ENCODE results near the gene IRAK1BP1.

IRAK1BP1 gene, protein sequence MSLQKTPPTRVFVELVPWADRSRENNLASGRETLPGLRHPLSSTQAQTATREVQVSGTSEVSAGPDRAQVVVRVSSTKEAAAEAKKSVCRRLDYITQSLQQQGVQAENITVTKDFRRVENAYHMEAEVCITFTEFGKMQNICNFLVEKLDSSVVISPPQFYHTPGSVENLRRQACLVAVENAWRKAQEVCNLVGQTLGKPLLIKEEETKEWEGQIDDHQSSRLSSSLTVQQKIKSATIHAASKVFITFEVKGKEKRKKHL

DNA sequence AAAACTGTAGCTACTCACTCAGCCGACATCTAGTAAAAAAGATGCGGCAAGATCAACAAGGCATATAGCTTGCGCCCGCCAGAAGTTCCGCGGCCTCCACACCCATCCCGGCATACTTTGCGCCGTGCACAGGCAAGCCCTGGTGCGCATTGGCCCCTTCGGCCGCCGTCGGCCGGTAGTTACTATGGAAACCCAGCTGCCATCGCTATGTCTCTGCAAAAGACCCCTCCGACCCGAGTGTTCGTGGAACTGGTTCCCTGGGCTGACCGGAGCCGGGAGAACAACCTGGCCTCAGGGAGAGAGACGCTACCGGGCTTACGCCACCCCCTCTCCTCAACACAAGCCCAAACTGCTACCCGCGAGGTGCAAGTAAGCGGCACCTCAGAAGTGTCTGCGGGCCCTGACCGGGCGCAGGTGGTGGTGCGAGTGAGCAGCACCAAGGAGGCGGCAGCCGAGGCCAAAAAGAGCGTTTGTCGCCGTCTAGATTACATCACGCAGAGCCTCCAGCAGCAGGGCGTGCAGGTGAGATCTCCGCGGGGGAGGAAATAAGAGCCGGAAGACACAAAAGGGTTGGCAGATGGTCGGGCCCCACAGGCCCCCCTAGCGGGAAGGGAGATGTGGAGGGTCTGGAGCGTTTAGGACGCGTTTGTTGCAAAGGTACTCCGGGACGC, at the start of gene IRAK1BP1:
IRAK1BP1 (plus strand) TSS at position 182 of the 671 bp plus-strand sequence; CDS start at position 208, 26 bp downstream.
- TF ChIP-seq, protein P1, sequence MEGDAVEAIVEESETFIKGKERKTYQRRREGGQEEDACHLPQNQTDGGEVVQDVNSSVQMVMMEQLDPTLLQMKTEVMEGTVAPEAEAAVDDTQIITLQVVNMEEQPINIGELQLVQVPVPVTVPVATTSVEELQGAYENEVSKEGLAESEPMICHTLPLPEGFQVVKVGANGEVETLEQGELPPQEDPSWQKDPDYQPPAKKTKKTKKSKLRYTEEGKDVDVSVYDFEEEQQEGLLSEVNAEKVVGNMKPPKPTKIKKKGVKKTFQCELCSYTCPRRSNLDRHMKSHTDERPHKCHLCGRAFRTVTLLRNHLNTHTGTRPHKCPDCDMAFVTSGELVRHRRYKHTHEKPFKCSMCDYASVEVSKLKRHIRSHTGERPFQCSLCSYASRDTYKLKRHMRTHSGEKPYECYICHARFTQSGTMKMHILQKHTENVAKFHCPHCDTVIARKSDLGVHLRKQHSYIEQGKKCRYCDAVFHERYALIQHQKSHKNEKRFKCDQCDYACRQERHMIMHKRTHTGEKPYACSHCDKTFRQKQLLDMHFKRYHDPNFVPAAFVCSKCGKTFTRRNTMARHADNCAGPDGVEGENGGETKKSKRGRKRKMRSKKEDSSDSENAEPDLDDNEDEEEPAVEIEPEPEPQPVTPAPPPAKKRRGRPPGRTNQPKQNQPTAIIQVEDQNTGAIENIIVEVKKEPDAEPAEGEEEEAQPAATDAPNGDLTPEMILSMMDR (IDR thresholded peaks at IDR 0.05; ENCODE audit: low read depth, low read length), result peak; percentile 35; the same call in 1 of the 2 replicates
- Histone ChIP-seq H3K4me3 (ENCODE audit: low read depth, low read length) (peak within 1 kb of the TSS; percentile 79), H3K9me3 (ENCODE audit: severe bottlenecking) (no peaks in the 10 kb centered on the region), H3K36me3 (peaks cover 27% of the 10 kb centered on the region), H3K27me3 (ENCODE audit: insufficient read depth, low read depth, severe bottlenecking) (no peaks in the 10 kb centered on the region), H3K27ac (peak within 1 kb of the TSS; percentile 98)
- DNase-seq, result peak; percentile 91

DNA sequence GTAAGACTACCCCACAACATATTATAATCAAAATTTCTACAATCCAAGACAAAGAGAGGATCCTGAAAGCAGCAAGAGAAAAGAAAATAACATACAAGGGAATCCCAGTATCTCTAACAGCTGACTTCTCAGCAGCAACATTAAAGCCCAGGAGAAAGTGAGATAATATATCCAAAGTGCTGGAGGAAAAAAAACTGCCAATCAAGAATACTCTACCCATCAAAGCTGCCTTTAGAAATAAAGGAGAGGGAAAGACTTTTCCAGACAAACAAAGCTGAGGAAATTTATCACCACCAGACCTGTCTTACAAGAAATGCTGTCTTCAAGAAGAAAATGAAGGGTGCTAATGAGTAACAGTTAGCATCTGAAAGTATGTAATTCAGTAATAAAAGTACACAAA, 43.3 kb upstream of the IRAK1BP1 start:
- no peaks in the 10 kb centered on the region for H3K9me3 ChIP-seq (ENCODE audit: severe bottlenecking)
- TF ChIP-seq, protein P1 (IDR thresholded peaks at IDR 0.05; ENCODE audit: low read depth, low read length), result no peak
- DNase-seq, result no peak
- H3K4me3 ChIP-seq (ENCODE audit: low read depth, low read length), result no peak overlapping the region
- H3K27me3 ChIP-seq (ENCODE audit: insufficient read depth, low read depth, severe bottlenecking), result no peaks in the 10 kb centered on the region
- no peaks in the 10 kb centered on the region for H3K36me3 ChIP-seq
- H3K27ac ChIP-seq, result no peak overlapping the region

DNA sequence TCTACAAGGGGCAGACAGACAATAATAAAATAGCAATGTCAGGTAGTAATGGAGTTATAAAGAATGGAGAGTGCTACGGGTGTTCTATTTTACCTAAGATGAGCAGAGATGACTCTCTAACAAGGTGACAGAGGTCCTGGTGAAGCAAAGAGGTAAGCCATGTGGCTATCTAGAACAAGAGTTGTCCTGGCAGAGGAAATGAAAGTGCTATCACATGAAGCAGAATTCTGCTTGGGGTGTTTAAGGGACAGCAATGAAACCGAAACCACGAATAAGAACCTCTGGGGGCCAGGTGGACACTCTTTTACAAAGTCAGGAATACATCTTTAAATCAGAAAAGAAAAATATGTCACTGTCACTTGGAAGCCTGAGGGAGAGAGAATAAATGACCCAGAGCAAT, 37.9 kb upstream of the IRAK1BP1 start:
- H3K27ac ChIP-seq, result no peak overlapping the region
- TF ChIP-seq, protein P1 (IDR thresholded peaks at IDR 0.05; ENCODE audit: low read depth, low read length), result no peak
- no peak for DNase-seq
- H3K27me3 ChIP-seq (ENCODE audit: insufficient read depth, low read depth, severe bottlenecking), result no peaks in the 10 kb centered on the region
- no peaks in the 10 kb centered on the region for H3K9me3 ChIP-seq (ENCODE audit: severe bottlenecking)
- H3K36me3 ChIP-seq, result no peaks in the 10 kb centered on the region
- no peak overlapping the region for H3K4me3 ChIP-seq (ENCODE audit: low read depth, low read length)

DNA sequence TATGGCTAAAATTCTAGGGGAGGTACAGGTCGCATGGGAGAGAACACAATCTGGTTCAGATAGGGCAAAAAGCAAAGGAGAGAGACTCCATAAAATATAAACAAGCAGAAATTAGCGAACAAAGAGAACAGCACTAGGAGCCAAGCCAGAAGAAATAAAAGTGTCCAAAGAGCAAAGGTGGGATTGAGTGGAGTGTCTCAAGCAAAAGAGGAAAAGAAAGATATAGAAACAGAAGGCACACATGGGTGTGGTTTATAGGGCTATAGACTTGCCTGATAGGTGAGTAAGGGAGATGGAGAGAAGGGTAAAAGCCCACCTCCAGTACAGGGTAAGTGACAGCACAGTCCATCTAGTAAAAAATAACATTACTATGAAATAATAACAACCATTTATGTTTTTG, 36.5 kb upstream of the IRAK1BP1 start:
- no peak overlapping the region for H3K4me3 ChIP-seq (ENCODE audit: low read depth, low read length)
- H3K27ac ChIP-seq, result no peak overlapping the region
- DNase-seq, result no peak
- TF ChIP-seq, protein P1 (IDR thresholded peaks at IDR 0.05; ENCODE audit: low read depth, low read length), result no peak
- no peaks in the 10 kb centered on the region for H3K36me3 ChIP-seq
- H3K27me3 ChIP-seq (ENCODE audit: insufficient read depth, low read depth, severe bottlenecking), result no peaks in the 10 kb centered on the region
- no peaks in the 10 kb centered on the region for H3K9me3 ChIP-seq (ENCODE audit: severe bottlenecking)

DNA sequence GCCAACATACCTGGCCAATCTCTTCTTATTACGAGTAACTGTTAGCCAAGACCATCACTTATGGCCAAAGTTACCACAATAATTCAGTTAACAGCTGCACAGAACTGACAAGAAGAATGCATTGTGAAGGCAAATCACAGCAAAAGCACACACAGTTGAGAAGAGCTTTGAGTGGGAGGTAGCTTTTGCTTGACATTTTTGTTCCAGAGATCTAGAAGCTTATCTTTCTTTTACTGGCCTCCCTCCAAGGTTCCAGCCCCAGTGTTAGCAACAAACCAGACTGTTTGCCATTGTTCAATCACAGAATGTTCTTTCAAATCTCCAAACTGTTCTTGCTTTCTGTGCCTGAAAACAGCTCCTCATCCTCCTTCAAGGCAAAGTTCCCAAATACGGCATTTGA, 35.9 kb upstream of the IRAK1BP1 start:
- no peaks in the 10 kb centered on the region for H3K9me3 ChIP-seq (ENCODE audit: severe bottlenecking)
- H3K4me3 ChIP-seq (ENCODE audit: low read depth, low read length), result no peak overlapping the region
- no peaks in the 10 kb centered on the region for H3K27me3 ChIP-seq (ENCODE audit: insufficient read depth, low read depth, severe bottlenecking)
- TF ChIP-seq, protein P1 (IDR thresholded peaks at IDR 0.05; ENCODE audit: low read depth, low read length), result no peak
- DNase-seq, result no peak
- H3K36me3 ChIP-seq, result no peaks in the 10 kb centered on the region
- H3K27ac ChIP-seq, result no peak overlapping the region
